HUES6 (cell line): ENCODE data around the gene DHX9.

Experiments used
- H3K27ac ChIP-seq: 2 replicates; pipeline ENCODE4 v1.7.0; 2013; ENCODE audit warnings: low read depth, mild to moderate bottlenecking, low read length, inconsistent platforms
- H3K27me3 ChIP-seq: 2 replicates; pipeline ENCODE4 v1.6.1; 2013; ENCODE audit warnings: low read length; ENCODE audit not compliant: control insufficient read depth, insufficient read depth
- H3K36me3 ChIP-seq: 2 replicates; pipeline ENCODE4 v1.6.1; 2013; ENCODE audit warnings: low read length; ENCODE audit not compliant: control insufficient read depth, insufficient read depth
- H3K4me1 ChIP-seq: 2 replicates; pipeline ENCODE4 v1.6.1; 2013; ENCODE audit warnings: low read length; ENCODE audit not compliant: control insufficient read depth, insufficient read depth
- H3K4me3 ChIP-seq: 2 replicates; pipeline ENCODE4 v1.5.1; 2013; ENCODE audit warnings: low read depth, low read length
- H3K9ac ChIP-seq: one replicate; pipeline ENCODE4 v1.6.1; 2013; ENCODE audit warnings: mild to moderate bottlenecking, low read length
- H3K9me3 ChIP-seq: 2 replicates; pipeline ENCODE4 v1.6.1; 2013; ENCODE audit warnings: low read depth, low read length; ENCODE audit not compliant: control insufficient read depth, insufficient read depth

Gene DHX9

DNA sequence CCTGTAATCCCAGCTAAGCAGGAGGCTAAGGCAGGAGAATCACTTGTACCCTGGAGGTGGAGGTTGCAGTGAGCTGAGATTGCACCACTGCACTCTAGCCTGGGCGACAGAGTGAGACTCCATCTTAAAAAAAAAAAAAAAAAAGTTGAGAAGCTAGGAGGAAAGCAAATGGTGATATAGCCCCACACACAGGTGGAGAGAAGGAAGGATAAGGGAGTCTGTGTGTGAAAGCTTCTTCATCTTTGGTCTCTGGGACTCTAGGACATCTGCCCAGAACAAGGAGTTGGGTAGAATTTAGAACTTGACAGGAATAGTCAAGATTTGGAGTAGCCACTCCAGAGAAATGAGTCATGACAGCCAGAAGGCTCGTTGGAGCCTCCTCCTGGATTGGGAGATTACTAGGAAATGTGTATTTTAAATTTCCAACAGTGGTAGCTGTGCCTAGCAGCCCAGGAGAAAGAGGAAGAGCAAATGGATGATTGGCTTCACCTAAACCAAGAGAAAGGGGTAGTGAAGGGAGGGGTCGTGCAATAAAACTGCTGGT is 29.7 kb upstream of the DHX9 start:
- Histone ChIP-seq H3K4me3 (no peak overlapping the region), H3K36me3 (no peaks in the 10 kb centered on the region), H3K9ac (no peak overlapping the region), H3K9me3 (no peaks in the 10 kb centered on the region), H3K4me1 (peaks cover 3% of the 10 kb centered on the region; the same call in 1 of the 2 replicates), H3K27me3 (no peaks in the 10 kb centered on the region), H3K27ac (no peak overlapping the region)

DNA sequence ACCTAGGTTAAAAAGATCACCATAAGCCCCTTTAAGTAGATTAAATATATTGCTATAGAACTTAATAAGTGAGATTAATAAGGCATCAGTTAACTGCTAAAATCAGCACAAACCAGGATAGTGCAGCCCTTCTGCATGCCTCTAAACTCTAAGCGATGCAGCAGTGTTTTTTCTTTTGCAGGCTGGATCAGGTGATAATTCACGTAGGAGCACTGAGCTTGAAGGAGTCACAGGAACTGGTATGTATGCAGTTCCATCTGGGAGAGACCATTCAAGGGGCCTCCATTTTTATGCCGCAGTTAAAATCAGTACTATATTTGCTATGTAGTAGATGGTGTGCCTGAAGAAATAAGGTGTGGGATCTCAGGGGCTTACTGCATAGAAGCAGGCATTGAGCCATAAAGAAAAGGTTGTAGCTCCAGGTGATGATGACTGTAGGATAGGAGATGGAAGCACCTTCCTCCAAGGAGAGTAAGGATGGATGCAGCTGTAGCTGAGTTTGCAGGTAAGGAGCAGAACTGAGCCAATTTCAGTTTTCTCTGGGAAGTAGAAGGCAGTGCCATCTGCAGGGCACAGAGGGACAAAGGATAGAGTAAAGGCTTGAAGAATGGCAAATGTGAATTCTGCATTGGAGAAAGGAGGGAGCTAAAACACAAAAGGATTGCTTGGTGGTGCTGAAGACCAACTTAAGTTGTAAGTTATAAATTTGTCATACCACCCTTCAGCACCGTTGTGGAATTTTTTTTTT is 27.0 kb upstream of the DHX9 start:
- Histone ChIP-seq H3K36me3 (no peaks in the 10 kb centered on the region), H3K9ac (no peak overlapping the region), H3K9me3 (no peaks in the 10 kb centered on the region), H3K4me3 (no peak overlapping the region), H3K27me3 (no peaks in the 10 kb centered on the region), H3K4me1 (no peaks in the 10 kb centered on the region), H3K27ac (no peak overlapping the region)

DNA sequence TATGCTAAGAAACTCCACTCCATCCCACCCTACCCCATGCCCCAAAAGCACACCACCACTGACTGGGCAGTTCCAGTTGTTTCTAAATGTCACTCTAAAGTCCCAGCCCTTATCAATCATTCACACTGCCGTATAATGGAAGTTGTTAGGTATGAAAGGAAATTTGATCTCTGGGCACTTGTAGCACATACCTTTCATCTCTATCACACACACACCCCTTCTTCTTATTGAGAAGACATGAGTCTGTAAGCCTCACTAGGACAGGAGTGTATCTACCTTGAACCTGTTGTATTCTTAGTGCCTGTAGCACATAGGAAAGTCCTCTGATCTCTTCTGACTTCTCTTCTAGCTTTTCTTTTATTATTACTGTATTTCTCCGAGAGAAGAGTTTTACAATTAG is 22.3 kb upstream of the DHX9 start:
- Histone ChIP-seq H3K27ac (no peak overlapping the region), H3K27me3 (no peaks in the 10 kb centered on the region), H3K4me3 (no peak overlapping the region)

DNA sequence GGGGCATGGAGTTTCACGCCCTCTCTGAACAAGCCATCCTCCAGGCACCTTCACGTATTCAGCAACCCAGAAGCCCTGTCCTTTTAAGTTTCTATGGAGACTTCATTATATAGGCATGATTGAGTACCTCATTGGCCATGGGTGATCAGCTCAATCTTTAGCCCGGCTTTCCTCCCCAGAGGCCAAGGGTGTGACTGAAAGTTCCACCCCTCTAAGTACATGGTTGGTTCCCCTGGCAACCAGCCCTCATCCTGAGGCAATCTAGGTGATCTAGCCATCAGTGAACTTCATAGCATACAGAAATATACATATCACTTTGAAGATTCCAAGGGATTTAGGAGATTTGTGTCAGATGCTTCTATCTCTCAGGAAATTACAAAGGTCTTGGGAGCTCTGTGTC is 21.3 kb upstream of the DHX9 start:
- Histone ChIP-seq H3K27ac (no peak overlapping the region), H3K36me3 (no peaks in the 10 kb centered on the region), H3K9me3 (no peaks in the 10 kb centered on the region), H3K9ac (no peak overlapping the region), H3K4me1 (no peaks in the 10 kb centered on the region), H3K27me3 (no peaks in the 10 kb centered on the region), H3K4me3 (no peak overlapping the region)

More for the DNA sequence above, 22.3 kb upstream of the DHX9 start:
- Histone ChIP-seq H3K9ac (no peak overlapping the region), H3K36me3 (no peaks in the 10 kb centered on the region), H3K4me1 (no peaks in the 10 kb centered on the region), H3K9me3 (no peaks in the 10 kb centered on the region)

DNA sequence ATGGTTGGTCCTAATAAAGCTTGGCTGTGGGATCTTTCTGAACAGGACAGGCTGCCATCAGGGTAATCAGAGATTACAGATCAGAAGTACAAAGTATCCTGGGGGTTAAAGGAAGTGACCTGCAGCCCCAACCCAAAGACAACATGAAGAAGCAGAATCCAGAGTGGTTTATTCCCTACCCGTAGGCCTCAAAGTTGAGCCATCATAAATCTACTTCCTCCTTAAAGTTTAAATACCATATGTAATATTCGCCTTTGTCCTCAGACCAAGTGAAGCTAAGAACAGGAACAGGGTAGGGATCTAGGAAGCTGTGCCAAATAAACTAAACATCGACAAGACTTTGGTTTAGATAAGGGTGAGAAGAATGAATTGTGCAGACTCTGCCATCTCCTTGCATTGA is 15.9 kb upstream of the DHX9 start:
- no peaks in the 10 kb centered on the region for H3K9me3 ChIP-seq
- no peaks in the 10 kb centered on the region for H3K36me3 ChIP-seq
- H3K9ac ChIP-seq, result no peak overlapping the region
- no peak overlapping the region for H3K4me3 ChIP-seq
- H3K27ac ChIP-seq, result no peak overlapping the region
- no peaks in the 10 kb centered on the region for H3K27me3 ChIP-seq
- H3K4me1 ChIP-seq, result no peaks in the 10 kb centered on the region

DNA sequence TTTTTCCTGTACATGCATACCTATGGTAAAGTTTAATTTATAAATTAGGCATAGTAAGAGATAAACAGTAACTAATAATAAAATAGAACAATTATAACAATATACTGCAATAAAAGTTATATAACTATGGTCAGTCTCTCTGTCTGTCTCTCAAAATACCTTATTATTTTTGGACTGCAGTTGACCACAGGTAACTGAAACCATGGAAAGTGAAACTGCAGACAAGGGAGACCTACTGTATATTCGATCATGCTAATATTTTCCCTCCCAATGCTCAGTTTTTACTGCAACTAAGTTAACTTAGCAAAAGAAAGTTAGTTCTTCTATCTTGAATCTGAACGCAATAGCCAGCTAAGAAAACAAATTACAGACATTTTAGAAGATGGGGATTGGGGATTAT is 12.3 kb upstream of the DHX9 start:
- Histone ChIP-seq H3K9me3 (no peaks in the 10 kb centered on the region), H3K36me3 (no peaks in the 10 kb centered on the region), H3K27me3 (no peaks in the 10 kb centered on the region), H3K4me3 (no peak overlapping the region), H3K9ac (no peak overlapping the region), H3K4me1 (no peaks in the 10 kb centered on the region), H3K27ac (no peak overlapping the region)

DNA sequence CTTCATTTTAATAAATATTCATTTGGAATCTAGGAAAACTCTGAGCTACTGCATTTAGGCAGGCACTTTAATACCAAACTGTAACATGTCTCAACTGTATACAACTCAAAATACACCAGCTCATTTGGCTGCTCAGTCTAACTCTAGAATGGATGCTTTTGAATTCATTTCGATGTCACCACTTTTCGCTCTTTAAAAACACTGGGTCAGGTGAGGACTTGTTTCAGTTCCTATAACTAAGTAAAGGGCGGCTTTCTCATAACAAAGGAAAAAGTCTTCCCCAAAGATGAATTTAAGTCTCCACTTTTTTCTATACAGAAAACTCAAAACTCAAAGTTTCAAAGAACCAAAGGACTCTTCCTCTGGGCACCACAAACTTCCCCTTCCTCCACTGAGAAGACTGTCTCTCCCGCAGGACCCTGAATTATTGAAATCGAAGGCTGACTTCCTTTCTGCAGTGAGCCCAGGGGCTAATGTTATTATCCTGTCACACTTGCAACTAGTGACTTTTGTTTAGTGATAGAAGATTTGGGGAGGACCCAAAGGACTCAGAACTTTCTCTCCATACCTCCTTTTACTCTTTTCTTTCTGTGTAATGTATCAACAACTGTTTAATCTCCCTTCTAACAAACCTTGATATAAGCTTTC is 9.7 kb upstream of the DHX9 start:
- Histone ChIP-seq H3K9me3 (no peaks in the 10 kb centered on the region), H3K27me3 (no peaks in the 10 kb centered on the region), H3K27ac (no peak overlapping the region), H3K4me3 (no peak overlapping the region), H3K4me1 (no peaks in the 10 kb centered on the region), H3K36me3 (no peaks in the 10 kb centered on the region), H3K9ac (no peak overlapping the region)

DNA sequence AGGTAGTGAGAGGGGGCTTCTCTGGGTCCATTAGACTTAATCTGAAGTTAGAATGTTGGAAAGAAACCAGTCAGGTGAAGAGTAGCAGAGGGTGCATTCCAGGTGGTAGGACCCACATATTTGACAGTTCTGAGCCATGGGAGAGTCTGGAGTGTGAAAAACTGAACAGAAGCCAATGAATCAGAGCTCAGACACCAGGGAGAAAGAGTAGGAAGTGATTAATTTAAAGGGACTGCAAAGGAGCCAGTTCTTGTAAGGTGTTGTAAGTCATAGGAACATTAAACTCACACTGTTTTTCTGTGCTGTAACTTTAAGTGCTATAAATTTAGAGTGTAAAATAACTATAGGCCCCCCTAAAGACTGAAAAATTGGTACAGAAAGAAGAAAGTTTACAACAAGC is 5.9 kb upstream of the DHX9 start:
- Histone ChIP-seq H3K27me3 (no peaks in the 10 kb centered on the region), H3K4me1 (no peaks in the 10 kb centered on the region), H3K9ac (no peak overlapping the region), H3K36me3 (no peaks in the 10 kb centered on the region), H3K4me3 (no peak overlapping the region), H3K27ac (no peak overlapping the region), H3K9me3 (no peaks in the 10 kb centered on the region)

DNA sequence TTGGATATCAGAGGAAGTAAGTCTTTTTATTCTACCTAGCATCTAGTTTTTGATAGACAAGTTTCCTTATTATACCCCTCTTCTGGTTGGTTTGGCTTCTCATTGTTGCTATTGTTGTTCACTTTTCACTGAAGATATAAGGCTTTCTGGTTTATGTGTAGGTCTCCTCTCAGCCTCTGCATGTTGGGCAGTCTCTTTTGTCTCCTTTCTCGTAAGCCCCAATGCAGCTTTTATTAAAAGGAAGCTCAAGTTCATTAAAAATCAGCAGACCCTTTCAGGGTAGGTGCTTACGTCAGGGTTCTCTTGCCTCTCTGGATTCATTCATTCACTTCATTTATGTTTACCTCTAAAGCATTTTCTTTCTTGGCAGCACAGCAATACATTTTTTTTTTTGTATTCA is 4.8 kb upstream of the DHX9 start:
- H3K4me1 ChIP-seq, result no peaks in the 10 kb centered on the region
- no peaks in the 10 kb centered on the region for H3K9me3 ChIP-seq
- no peak overlapping the region for H3K9ac ChIP-seq
- H3K36me3 ChIP-seq, result no peaks in the 10 kb centered on the region
- no peak overlapping the region for H3K27ac ChIP-seq
- H3K4me3 ChIP-seq, result no peak overlapping the region
- no peaks in the 10 kb centered on the region for H3K27me3 ChIP-seq

DNA sequence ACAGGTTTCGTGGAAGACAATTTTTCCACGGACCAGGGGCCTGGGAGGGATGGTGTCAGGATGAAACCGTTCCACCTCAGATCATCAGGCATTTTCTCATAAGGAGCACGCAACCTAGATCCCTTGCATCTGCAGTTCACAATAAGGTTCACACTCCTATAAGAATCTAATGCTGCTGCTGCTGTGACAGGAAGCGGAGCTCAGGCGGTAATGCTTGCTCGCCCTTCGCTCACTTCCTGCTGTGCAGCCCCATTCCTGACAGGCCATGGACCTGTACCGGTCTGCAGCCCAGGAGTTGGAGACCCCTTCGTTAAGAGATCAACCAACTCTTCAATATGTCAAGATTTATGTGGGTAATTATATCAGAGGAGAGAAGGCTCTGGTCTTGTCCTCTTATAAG is 3.3 kb upstream of the DHX9 start:
- no peak overlapping the region for H3K27ac ChIP-seq
- peaks cover 4% of the 10 kb centered on the region for H3K36me3 ChIP-seq
- no peaks in the 10 kb centered on the region for H3K9me3 ChIP-seq
- no peaks in the 10 kb centered on the region for H3K27me3 ChIP-seq
- no peak overlapping the region for H3K4me3 ChIP-seq
- no peak overlapping the region for H3K9ac ChIP-seq
- H3K4me1 ChIP-seq, result no peaks in the 10 kb centered on the region

DNA sequence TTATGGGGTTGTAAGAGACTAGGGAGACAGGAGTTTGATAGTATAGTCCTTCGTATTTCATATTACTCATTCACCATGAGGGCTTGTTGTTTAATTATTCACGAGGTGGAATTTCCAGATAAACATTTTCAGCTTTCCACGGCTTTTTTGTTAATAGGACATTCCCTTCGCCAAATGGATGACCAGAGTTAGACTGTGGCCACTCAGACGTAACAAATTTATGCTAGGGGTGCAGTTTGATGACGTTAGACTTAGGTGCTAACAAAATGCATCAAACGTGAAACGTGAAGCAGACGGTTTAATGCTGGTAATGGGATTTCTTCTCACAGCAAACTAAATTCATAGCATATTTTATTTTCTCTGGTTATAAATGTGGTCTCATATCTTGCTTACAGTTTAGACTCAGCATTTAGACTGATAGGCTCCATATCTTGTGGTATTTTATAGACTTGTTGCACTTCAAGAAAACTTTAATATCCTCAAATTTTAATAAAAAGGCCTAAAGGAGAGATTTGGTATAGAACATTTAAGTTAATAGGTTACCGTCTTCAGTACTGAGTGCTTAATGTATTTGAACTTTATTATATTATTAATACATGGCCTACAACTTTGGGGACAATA is 2.3 kb downstream of the DHX9 start:
- Histone ChIP-seq H3K4me3 (peak overlapping the region; percentile 90), H3K9ac (peak overlapping the region; percentile 37), H3K36me3 (peaks cover 55% of the 10 kb centered on the region), H3K4me1 (peaks cover 2% of the 10 kb centered on the region; the same call in 1 of the 2 replicates), H3K9me3 (no peaks in the 10 kb centered on the region), H3K27me3 (no peaks in the 10 kb centered on the region), H3K27ac (no peak overlapping the region)
